ENCODE measurements around the gene CYTH2. TPM values are rescaled to one million over a fixed set of nuclear protein-coding genes. Genes with fewer than 3 reads are reported as not detected.
A peak's percentile ranks its signal among the peaks of the same experiment; 100 is the strongest.

The CYTH2 gene
- total and polyA plus RNA-seq, 2 of the 8 experiments (the other 6 are each of a cell fraction or from before 2014, with no cell fraction given) = 43.7 to 71.4 TPM

DNA sequence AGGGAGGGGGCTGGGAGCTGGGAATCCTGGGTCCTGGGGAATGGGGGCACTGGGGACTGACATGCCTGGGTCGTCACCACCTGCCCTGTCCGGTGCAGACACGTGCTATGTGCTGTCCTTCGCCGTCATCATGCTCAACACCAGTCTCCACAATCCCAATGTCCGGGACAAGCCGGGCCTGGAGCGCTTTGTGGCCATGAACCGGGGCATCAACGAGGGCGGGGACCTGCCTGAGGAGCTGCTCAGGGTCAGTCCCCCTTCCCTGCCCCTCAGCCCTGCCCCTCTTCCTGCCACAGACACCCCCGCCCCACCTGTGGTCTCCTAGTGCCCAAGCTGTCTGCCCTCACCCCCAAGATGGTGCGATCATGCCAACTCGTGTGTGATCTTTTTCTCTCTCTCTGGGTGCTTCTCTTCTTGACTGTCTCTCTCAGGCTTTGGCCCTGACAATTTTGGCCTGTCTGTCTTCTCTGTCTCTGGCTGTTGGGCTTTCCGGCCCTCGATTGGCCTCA is 5.0 kb downstream of the CYTH2 start:
- peaks cover 4% of the 10 kb centered on the region; the same call in 1 of the 2 replicates for H3K79me1 ChIP-seq (ENCODE audit: low read depth, low read length)
- peaks cover 41 to 76% (median 67%) of the 10 kb centered on the region in 4 experiments for H3K36me3 ChIP-seq (ENCODE audit: control insufficient read depth in 2 of 4, insufficient read depth in 4 of 4, low read length in 3 of 4)
- H3K23me2 ChIP-seq (ENCODE audit: low read depth, low read length) = no peaks in the 10 kb centered on the region; the same call in 1 of the 2 replicates
- no peak overlapping the region for H3K4ac ChIP-seq (replicated peaks; ENCODE audit: insufficient read length, low read depth, low read length)
- no peak overlapping the region for H2BK120ac ChIP-seq (replicated peaks; ENCODE audit: low read depth, low read length)
- no peak overlapping the region for H2AFZ ChIP-seq (ENCODE audit: low read length)
- DNase-seq (ENCODE audit: low read depth in 1 of 2, low spot score in 2 of 2) (no peak), FAIRE-seq (no peak)
- H2BK12ac ChIP-seq (ENCODE audit: low read depth, low read length) = no peak overlapping the region
- no peak overlapping the region for H3K56ac ChIP-seq (replicated peaks; ENCODE audit: insufficient read length, low read depth, low read length)
- H2BK15ac ChIP-seq (ENCODE audit: low read length) = no peak overlapping the region
- no peak overlapping the region for H4K91ac ChIP-seq (replicated peaks; ENCODE audit: insufficient read length, low read length)
- H3K14ac ChIP-seq (ENCODE audit: insufficient read length) = no peak overlapping the region
- H2BK5ac ChIP-seq (ENCODE audit: low read depth, low read length) = no peak overlapping the region
- no peak overlapping the region for H3K18ac ChIP-seq (ENCODE audit: extremely low read depth, low read length)
- H4K8ac ChIP-seq (ENCODE audit: extremely low read depth, insufficient read depth, low read length) = no peak overlapping the region
- TF ChIP-seq POLR2AphosphoS5 (IDR thresholded peaks at IDR 0.05; ENCODE audit: low read depth, low read length) (peak; percentile 56), CBX5 (IDR thresholded peaks at IDR 0.05; ENCODE audit: low read depth, low read length) (no peak)
- H3K27ac ChIP-seq (ENCODE audit: low read depth, low read length) = no peak overlapping the region
- no peak overlapping the region for H2AK5ac ChIP-seq (ENCODE audit: low read depth, low read length)
- ChIA-PET POLR2A (ENCODE audit: partially characterized antibody) (interaction anchor here (1.5 to 11.4 kb wide), 4 partner anchors 10 to 22 kb away, joined by 5 to 176 read pairs (median 12); no protein-coding TSS in a partner anchor), CTCF (ENCODE audit: partially characterized antibody) (no interaction called here)
- H3K79me2 ChIP-seq (ENCODE audit: control insufficient read depth in 1 of 2, insufficient read depth in 2 of 2, low read length in 2 of 2) = peaks cover 0 to 12% of the 10 kb centered on the region in 2 experiments; a peak in 1 of 4 replicates
- H3K9ac ChIP-seq (replicated peaks in 1 of 4; ENCODE audit: extremely low read depth in 1 of 4, low read depth in 3 of 4, low read length in 3 of 4) = no peak overlapping the region
- no peak overlapping the region for H3K4me2 ChIP-seq (ENCODE audit: insufficient read depth in 1 of 2, low read depth in 2 of 2, low read length in 2 of 2)
- 92% methylated on average over 12 of the region's 16 CpGs; no CpG with 5 or more reads in 1 of the 2 experiments for WGBS, 2 experiments (ENCODE audit: extremely low coverage in 1 of 2, insufficient coverage in 1 of 2, insufficient read length in 1 of 2, insufficient replicate concordance in 2 of 2, low coverage in 1 of 2, low lambda C conversion rate in 2 of 2, missing lambda C conversion rate in 1 of 2)
- H3K9me3 ChIP-seq (ENCODE audit: insufficient read depth in 2 of 2, low read depth in 1 of 2, low read length in 1 of 2) = no peaks in the 10 kb centered on the region
- no peaks in the 10 kb centered on the region for H3K27me3 ChIP-seq (replicated peaks in 1 of 4; ENCODE audit: control insufficient read depth in 3 of 4, extremely low read depth in 1 of 4, insufficient read depth in 3 of 4, low read length in 3 of 4)
- no peak overlapping the region for H3K4me3 ChIP-seq (ENCODE audit: extremely low read depth in 1 of 4, insufficient read depth in 2 of 4, low read depth in 3 of 4, low read length in 4 of 4)
- H3K4me1 ChIP-seq (replicated peaks in 1 of 4; ENCODE audit: control insufficient read depth in 3 of 4, insufficient read depth in 4 of 4, low read length in 3 of 4) = peaks cover 0 to 5% (median 1%) of the 10 kb centered on the region in 4 experiments; a peak in 1 of 7 replicates
- H4K5ac ChIP-seq (ENCODE audit: insufficient read length, low read depth, low read length) = no peak overlapping the region
- no peak overlapping the region for H2BK20ac ChIP-seq (ENCODE audit: low read length)
- peaks cover 17 to 22% of the 10 kb centered on the region in 2 experiments for H4K20me1 ChIP-seq (replicated peaks in 1 of 2; ENCODE audit: control insufficient read depth in 1 of 2, insufficient read depth in 2 of 2, low read length in 2 of 2)
- no peak overlapping the region for H3K23ac ChIP-seq (ENCODE audit: insufficient read length)
